NCI-H1436 (cell line): Measurements from ENCODE around the gene WDCP.

ENCODE experiments used
- DNase-seq: peaks from one replicate; lab custom pipeline; 2025; lab: John Stamatoyannopoulos, UW

WDCP gene

DNA sequence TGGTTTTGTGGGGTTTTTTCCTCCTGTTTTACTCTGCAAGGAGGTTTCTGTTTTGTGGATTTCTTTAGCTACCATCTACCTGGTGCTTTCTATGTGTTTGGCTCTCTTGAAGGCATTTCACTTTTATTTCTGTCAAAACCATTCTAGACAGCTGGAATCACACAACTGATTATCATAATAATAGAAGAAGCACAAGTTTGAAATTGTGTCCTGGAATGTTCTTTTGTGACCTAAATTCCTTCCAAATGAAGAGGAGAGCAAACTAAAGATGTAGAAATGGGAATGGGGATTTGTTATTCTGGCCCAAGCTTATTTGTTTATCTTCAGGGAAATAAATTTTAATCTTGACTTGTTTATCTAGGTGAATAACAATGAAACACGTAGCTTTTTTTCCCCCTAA, 54.3 kb downstream of the WDCP start:
- DNase-seq, result no peak

DNA sequence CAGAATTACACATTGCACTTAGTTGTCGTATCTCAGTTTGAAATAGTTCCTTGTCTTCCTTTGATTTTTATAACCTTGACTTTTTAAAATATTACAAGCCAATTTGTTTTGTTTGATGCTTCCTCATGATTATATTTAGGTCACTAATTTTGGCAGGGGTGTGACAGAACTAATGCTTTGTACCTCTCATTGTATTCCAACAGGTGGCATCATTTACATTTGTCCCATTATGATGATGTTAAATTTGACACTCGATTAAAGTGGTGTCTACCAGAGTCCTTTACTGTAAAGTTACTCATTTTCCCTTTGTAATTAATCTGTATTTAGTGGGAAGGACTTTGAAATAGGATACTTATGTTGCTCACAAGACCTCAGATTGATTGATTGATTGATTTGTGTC, 58.8 kb downstream of the WDCP start:
- no peak for DNase-seq
